Skeletal muscle cell (primary cell): Measurements from ENCODE around the gene IZUMO4.
"Not testable (repeated sequence)": the region's sequence is repeated elsewhere in the genome, so short reads cannot be mapped to it uniquely, and the experiment has no call there.

Source experiments
- DNase-seq: peaks from one replicate; pipeline ENCODE4 v3.0.0-alpha.2; 2010; ENCODE audit warnings: low read depth
- H3K4me3 ChIP-seq: 2 replicates; pipeline ENCODE4 v1.5.1; 2011; ENCODE audit warnings: low read depth, mild to moderate bottlenecking, control low read depth, low read length, moderate library complexity

IZUMO4 gene

DNA sequence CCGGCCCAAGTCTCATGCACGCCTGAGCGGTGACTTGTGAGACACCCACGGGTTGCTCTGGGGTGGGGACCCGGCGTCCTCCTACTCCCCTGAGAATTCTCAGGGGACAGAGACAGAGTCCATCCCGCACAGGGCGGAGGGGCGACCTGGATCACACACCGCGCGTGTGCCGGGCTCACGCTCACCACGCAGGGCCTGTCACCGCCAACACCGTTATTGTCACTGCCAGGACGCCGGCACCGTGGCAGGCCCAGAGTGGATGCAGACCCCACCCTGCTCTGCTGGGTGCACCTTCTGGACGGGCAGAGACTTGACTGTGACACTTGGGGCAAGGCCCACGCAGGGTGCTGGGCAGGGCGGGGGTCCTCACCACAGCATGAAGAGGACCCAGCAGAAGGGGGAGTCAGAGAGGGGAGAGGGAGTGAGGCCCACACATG is 16.8 kb upstream of the IZUMO4 start:
- DNase-seq = no peak
- H3K4me3 ChIP-seq = no peak overlapping the region

DNA sequence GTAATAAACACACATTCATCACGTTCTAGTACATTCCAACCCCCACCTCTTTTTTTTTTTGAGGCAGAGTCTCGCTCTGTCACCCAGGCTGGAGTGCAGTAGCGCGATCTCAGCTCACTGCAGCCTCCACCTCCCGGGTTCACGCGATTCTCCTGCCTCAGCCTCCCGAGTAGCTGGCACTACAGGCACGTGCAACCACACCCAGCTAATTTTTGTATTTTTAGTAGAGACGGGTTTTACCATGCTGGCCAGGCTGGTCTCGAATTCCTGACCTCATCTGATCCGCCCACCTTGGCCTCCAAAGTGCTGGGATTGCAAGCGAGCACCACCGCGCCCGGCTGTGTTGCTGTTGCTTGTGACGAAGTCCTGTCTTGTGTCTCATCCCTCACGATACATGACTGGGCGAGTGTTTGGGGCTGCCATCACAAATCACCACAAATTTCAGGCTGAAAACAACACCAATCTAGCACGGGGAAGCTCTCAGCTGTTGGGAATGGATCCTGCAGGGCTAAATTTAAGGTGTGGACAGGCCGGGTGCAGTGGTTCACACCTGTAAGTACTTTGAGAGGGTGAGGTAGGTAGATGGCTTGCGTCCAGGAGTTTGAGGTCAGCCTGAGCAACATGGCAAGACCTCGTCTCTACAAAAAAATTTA is 16.3 kb upstream of the IZUMO4 start:
- no peak for DNase-seq

DNA sequence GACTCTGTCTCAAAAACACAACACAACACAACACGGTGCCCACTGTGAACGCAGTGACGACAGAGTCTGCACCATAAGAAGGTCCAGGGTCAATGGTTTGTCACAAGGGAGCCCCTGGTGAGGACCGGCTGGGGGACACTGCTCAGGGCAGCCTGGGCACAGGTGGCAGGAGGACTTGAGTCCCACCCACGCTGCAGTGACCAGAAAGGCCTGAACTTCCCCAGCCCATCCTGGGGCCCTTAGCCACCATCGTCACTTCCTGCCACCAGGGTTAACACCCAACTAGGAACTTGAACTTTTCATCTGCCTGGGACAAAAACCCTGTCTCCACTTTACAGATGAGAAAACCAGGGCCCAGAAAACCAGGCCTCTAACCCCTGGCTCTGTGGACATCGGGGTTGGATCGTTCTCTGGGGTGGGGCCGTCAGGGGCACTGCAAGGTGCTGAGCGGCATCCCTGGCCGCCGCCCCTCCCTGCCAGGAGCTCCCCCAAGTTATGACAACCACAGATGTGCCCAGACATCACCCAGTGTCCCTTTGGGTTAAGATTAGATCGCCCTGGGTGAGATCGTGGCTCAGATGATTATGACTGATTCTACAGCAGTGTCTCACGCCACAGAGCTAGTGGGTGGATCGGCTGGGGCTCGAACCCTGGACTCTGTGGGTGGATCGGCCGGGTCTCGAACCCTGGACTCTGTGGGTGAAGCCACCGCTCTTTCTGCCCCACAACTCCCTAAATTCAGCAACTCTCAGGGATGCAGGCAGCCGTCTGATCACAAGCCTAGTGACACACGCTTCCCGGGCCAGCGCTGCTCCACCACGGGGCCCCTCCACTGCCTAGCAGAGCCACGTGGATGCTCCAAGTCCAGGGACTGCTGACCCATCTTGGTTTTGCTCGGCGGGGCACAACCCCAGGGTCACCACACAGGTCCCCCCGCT is 14.6 kb upstream of the IZUMO4 start:
- H3K4me3 ChIP-seq = no peak overlapping the region
- DNase-seq = no peak

More for the DNA sequence above, 16.3 kb upstream of the IZUMO4 start:
- H3K4me3 ChIP-seq = no peak overlapping the region

DNA sequence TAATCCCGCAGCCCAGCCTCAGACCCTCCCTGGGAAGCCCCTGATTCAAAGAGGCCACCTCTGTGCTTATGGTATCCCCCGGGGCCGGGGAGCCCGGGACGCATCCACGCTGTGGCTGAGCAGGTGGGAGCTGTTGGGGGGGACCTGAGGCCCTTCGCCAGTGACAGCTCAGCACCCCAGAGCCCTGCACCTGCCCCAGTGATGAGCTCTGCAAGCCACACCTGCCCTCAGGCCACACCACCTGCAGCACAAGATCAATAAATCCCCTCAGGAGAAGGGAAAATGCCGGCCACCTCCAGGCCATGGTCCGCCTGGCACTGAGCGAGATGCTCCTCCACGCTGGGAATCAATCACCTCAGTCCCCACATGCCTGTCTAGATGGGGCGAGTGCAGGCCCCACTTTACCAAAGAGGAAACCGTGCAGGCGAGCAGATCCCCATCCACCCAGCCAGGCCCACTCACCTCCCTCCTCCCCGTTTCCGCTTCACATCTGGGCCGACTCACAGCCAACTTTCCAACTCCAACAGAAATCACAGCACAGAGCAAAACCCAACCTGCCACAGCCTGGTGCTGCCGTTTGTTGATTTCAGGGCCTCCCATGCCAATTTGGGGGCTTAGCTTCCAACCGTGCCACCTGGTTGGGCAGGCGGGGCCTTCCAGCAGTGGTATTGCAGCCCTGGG is 13.4 kb upstream of the IZUMO4 start:
- DNase-seq = no peak

DNA sequence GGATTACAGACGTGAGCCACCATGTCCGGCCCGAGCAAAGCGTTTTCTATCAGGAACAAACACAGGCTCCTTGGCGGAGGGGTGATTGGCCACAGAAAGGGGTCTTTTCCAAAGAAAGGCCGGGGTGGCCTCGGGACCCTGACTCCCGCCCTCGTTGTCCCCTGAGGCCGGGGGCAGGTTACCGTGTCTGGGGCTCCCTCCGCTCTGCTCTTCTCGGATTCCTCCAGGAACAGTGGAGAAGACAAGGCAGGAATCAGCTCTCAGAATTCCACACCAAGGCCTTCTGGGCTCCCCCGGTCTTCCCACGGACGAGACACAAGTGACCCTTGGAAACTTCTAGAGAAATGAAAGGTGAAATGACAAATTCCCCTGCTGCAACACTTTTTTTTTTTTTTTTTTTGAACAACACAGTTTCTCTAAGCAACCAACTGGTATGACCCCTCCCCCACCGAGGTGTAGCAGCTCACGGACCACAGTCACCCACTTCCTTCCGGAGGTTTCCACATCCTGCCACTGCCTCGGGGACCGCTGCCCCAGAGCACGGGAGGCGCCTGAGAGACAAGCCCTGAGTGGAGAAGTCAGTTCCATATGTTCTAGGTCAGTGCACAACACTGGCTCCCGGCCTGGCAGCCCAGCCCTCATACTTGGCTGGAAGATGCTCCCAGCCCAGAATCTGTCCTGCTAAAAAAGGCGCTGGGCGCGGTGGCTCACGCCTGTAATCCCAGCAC is 11.6 kb upstream of the IZUMO4 start:
- no peak for DNase-seq
- H3K4me3 ChIP-seq = no peak overlapping the region

More for the DNA sequence above, 13.4 kb upstream of the IZUMO4 start:
- H3K4me3 ChIP-seq = no peak overlapping the region

DNA sequence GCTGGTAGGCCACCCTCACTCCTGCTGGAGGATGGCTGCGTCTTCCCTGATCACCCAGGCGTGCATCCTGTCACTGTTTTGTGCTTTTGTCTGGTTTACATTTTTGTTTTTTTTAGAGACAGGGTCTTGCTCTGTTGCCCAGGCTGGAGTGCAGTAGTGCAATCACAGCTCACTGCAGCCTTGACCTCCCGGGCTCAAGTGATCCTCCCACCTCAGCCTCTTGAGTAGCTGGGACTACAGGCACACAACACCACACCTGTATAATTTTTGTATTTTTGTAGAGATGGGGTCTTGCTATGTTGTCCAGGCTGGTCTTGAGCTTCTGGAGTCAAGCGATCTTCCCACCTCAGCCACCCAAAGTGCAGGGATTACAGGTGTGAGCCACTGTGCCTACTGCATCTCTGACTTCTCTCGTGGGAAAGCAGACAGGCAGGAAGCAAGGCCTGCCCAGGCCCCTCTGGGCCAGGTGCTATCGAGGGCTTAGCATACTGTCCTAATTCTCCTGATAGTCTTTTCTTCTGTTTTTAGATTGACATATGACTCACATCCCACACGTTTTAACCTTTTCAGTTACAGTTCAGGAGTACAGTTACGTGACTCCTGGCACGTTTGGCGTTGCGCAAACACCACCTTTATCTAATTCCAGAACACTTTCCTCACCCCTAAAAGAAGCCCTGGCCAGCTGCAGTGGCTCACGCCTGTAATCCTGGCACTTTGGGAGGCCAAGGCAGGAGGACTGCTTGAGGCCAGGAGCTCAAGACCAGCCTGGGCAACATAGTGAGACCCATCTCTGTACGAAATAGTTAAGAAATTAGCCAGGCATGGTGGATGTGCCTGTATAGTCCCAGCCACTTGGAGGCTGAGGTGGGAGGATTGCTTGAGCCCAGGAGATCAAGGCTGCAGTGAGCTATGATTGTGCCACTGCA is 9.8 kb upstream of the IZUMO4 start:
- peak; percentile 24 for DNase-seq
- not testable (repeated sequence) for H3K4me3 ChIP-seq

DNA sequence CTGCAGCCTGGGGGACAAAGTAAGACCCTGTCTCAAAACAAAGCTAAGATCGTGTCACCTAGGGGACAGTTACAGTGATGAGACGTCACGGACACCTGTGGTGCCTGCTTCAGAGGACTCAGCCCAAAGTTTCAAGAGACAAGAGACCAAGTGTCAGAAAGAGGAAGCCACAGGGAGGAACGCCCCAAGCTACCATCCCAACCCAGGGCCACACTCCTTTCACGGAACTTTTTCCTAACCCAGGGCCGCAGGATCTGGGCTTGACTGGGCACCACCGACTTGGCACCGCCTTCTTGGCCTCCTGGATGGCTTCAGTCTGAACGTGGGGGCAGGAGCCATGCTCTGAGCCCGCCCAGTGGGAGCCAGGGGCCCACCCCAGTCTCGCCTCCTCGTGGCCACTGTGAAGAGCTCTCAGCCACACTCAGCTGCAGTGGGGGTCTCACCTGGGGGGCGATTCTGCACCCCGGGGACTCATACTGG is 9.1 kb upstream of the IZUMO4 start:
- no peak overlapping the region for H3K4me3 ChIP-seq
- DNase-seq = no peak

DNA sequence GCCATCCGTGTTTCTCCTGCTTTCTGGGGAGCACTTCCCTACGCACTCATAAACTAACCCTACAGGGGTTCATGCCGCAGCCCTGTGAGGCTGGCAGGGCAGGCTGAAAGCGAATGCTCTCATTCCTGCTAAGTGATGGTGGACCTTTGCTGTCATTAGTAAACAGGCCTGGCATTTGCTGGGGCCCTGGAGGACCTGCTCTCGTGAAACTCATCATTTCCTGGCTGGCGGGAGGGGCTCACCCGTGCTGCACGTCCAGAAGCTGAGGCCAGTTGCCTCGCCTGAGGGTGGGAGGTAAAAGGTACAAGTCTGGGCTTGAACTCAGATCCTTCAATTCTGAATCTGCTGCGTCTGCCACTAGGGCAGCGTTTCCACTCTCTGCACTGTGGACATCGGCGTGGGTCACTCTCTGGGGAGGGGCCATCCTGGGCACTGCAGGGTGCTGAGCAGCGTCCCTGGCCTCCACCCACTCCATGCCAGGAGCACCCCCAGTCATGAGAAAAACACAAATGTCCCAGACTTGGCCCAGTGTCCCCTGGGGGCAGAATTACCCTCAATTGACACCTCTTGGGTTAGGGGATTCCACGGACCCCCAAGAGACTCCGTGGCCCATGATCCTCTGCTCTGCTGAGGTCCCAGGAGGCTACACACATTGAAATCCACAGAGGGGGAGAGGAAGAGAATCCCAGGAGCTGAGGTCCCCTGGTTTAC is 7.6 kb upstream of the IZUMO4 start:
- no peak overlapping the region for H3K4me3 ChIP-seq
- DNase-seq = peak; percentile 17

DNA sequence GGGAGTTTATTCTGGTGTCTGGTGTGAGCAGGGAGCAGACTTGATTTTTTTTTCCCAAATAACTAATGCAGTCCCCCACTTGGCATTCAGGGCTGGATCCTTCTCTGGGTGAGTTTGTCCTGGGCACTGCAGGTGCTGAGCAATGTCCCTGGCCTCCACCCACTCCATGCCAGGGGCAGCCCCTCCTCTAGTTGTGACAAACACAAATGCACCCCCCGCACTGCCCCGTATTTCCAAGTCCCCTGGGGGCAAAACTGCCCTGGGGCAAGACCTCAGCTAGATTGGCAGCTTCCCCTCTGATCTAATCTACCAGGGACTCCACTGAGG is 7.0 kb upstream of the IZUMO4 start:
- no peak overlapping the region for H3K4me3 ChIP-seq

DNA sequence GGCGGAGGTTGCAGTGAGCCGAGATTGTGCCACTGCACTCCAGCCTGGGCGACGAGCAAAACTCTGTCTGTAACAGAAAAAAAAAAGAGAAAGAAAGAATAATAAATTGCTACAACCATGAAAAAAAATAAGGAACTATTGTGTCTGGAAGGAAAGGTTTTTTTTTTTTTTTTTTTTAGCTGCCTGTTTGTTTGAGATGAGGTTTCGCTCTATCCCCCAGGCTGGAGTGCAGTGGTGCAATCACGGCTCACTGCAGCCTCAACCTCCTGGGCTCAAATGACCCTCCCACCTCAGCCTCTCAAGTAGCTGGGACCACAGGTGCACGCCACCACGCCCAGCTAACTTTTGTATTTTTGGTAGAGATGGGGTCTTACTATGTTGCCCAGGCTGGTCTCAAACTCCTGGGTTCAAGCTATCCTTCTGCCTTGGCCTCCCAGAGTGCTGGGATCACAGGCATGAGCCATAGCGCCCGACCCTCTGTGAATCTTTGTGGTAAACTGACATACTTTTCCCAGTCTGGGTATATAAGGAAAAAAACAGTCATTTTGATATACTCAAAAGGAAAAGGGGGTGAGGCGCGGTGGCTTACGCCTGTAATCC is 4.7 kb upstream of the IZUMO4 start:
- not testable (repeated sequence) for DNase-seq, H3K4me3 ChIP-seq

More for the DNA sequence above, 7.0 kb upstream of the IZUMO4 start:
- no peak for DNase-seq

DNA sequence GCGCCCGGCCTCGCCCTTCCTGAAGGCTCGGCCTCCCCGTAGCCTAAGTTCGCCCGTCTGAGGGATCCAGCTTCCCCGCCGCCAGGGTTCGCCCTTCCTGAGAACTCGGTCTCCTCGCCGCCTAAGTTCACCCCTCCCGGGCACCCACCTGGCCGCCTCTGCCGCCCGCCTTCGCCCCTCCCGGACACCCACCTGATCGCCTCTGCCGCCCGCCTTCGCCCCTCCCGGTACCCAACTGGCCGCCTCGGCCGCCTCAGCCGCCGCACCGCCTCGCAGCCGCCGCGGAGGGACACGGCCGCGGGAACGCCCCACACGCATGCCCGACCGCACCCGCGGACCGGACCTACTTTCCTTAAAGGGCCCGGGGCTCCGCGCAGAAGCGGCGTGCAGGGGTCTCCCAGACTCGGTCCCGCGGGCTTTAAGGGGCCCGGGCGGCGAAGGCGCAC is 658 bp upstream of the IZUMO4 start, which contains the start of gene MOB3A:
TSS of gene MOB3A (minus strand) at position 293 of the 446 bp plus-strand sequence. CDS start 17,766 bp downstream, outside the sequence.
- H3K4me3 ChIP-seq = peak within 1 kb of the TSS; percentile 66
- DNase-seq = peak; percentile 80

DNA sequence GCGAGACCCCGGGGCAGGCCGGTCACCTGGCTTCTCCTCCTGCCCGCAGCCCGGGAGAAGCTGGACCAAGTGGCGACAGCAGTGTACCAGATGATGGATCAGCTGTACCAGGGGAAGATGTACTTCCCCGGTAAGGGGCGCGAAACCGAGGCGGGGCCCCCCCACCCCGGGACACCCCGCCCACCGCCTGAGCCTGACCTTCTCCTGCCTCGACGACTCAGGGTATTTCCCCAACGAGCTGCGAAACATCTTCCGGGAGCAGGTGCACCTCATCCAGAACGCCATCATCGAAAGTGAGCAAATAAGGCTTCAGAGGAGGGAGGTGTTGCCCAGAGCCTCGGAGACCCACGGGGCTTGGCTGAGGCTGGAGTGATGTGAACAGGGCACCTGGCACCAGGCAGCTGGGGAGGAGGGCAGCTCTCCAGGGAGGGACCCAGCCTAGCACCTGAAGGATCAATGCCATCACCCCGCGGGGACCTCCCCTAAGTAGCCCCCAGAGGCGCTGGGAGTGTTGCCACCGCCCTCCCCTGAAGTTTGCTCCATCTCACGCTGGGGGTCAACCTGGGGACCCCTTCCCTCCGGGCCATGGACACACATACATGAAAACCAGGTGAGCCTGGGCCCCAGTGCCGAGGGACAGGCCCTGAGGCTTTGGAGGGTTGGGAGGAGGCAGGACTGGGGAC is 629 bp downstream of the IZUMO4 start:
- no peak for DNase-seq
- peak overlapping the region; percentile 51 for H3K4me3 ChIP-seq

DNA sequence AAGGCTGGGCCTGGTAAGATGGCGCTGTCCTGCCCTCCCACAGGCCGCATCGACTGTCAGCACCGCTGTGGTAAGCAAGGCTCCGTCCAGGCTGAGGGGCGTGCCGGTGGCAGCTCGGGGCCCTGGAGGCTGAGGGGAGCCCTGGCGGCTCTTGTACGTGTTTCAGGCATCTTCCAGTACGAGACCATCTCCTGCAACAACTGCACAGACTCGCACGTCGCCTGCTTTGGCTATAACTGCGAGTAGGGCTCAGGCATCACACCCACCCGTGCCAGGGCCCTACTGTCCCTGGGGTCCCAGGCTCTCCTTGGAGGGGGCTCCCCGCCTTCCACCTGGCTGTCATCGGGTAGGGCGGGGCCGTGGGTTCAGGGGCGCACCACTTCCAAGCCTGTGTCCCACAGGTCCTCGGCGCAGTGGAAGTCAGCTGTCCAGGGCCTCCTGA is 1.2 kb downstream of the IZUMO4 start:
- DNase-seq = no peak
- no peak overlapping the region for H3K4me3 ChIP-seq

DNA sequence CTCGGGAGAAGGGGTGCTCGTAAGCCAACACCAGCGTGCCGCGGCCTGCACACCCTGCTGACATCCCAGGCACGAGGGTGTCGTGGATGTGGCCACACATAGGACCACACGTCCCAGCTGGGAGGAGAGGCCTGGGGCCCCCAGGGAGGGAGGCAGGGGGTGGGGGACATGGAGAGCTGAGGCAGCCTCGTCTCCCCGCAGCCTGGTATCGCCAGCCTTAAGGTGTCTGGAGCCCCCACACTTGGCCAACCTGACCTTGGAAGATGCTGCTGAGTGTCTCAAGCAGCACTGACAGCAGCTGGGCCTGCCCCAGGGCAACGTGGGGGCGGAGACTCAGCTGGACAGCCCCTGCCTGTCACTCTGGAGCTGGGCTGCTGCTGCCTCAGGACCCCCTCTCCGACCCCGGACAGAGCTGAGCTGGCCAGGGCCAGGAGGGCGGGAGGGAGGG is 2.4 kb downstream of the IZUMO4 start:
- no peak for DNase-seq
- H3K4me3 ChIP-seq = no peak overlapping the region

DNA sequence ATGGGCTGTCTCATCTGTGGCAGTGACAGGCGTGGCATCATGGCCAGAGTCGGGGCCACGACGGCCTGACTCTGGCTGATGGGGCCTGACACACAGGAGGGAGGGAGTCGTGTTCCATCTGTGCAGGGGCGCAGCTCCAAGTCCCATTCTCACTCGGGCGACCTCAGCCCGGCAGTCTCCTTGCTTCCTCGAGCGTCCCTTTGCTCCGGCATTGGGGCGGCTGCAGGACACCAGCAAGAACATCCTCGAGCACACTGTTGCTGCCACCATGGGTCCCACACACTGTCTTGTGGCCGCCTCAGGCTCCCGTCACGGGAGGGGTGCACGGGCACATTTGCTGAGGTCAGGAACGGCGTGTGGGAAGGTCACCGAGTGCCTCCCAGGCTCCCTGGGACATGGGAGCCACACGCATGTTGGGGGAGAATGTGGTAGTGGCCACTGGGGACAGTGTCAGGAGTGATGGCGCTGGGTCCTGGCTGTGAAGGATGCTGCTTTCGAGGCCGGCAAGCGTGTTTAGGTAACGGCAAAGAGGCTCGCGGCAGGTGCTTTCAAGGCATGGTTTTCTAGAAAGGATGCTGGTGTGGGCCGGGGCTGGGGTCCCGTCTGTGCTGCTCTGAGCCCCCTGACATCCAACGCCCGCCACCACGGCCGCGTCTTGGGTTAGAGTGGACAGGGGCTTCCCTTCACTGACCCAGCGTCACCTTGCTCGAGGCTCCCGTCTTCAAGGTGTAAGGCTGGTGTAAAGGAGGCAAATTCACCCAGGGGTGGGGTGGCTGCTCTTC is 3.4 kb downstream of the IZUMO4 start:
- no peak overlapping the region for H3K4me3 ChIP-seq
- DNase-seq = no peak

DNA sequence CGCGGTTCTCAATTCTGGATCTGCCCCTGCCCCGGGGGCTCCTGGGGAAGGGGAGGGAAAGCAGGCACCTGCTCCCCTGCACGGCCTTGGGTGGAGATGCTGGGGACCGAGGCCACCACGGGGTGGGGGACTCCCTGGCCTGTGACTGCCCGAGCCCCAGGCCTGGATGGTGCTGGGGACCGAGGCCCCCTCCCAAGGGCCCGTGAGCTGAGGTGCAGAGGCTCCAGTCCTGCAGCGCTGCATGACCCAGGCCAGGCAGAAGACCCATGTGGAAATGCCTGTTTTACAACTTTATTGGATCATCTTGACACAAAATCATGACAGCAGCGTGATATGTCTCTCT is 4.0 kb downstream of the IZUMO4 start:
- no peak for DNase-seq
- H3K4me3 ChIP-seq = no peak overlapping the region
